Upper lobe of left lung (tissue), 4 donors: Measurements from ENCODE around the gene LCN15.
A peak's percentile ranks its signal among the peaks of the same experiment; 100 is the strongest.
"Not testable (repeated sequence)": the region's sequence is repeated elsewhere in the genome, so short reads cannot be mapped to it uniquely, and the experiment has no call there.

ENCODE experiments used
- EP300 ChIP-seq, 4 donors: sonication (generic); formaldehyde crosslinking; IDR thresholded peaks; one replicate each; pipeline ENCODE4 v1.5.1; 2017; ENCODE audit warnings: antibody characterized with exemption in 4 of 4, control low read depth in 2 of 4
- POLR2A ChIP-seq, 4 donors: fragments of 450-650 bp; IDR thresholded peaks; one replicate each; pipeline ENCODE4 v1.5.1; 2016 to 2017; ENCODE audit warnings: antibody characterized with exemption in 4 of 4, mild to moderate bottlenecking in 2 of 4
- POLR2AphosphoS5 ChIP-seq, 2 donors: sonication (generic); formaldehyde crosslinking; IDR thresholded peaks; one replicate each; pipeline ENCODE4 v1.5.1; 2017; ENCODE audit warnings: antibody characterized with exemption in 2 of 2
- TF ChIP-seq, protein P1 (sequence below), 6 experiments: fragments of 450-650 bp in 4 of 6; fragments of 200-600 bp in 2 of 6; sonication (generic) in 2 of 6; IDR thresholded peaks; one replicate each; pipeline ENCODE4 v1.5.1; 2016 to 2019; ENCODE audit warnings: antibody characterized with exemption in 6 of 6

DNA sequence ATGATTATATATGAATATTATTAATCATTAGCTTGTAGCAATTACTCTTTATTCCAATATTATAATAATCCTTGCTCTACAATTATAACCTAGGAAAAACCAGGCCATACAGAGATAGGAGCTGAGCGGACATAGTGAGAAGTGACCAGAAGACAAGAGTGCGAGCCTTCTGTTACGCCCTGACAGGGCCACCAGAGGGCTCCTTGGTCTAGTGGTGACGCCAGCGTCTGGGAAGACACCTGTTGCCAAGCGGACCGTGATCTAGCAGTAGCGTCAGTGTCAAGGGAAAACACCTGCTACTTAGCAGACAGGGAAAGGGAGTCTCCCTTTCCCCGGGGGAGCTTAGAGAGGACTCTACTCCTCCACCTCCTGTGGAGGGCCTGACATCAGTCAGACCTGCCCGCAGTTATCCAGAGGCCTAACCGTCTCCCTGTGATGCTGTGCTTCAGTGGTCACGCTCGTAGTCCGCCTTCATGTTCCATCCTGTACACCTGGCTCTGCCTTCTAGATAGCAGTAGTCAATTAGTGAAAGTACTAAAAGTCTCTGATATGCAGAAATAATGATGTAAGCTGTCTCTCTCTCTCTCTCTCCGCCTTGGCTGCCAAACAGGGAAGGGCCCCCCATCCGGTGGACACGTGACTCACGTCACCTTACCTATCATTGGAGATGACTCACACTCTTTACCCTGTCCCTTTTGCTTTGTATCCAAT, 2.2 kb upstream of the LCN15 start:
- TF ChIP-seq, protein P1, sequence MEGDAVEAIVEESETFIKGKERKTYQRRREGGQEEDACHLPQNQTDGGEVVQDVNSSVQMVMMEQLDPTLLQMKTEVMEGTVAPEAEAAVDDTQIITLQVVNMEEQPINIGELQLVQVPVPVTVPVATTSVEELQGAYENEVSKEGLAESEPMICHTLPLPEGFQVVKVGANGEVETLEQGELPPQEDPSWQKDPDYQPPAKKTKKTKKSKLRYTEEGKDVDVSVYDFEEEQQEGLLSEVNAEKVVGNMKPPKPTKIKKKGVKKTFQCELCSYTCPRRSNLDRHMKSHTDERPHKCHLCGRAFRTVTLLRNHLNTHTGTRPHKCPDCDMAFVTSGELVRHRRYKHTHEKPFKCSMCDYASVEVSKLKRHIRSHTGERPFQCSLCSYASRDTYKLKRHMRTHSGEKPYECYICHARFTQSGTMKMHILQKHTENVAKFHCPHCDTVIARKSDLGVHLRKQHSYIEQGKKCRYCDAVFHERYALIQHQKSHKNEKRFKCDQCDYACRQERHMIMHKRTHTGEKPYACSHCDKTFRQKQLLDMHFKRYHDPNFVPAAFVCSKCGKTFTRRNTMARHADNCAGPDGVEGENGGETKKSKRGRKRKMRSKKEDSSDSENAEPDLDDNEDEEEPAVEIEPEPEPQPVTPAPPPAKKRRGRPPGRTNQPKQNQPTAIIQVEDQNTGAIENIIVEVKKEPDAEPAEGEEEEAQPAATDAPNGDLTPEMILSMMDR (IDR thresholded peaks at IDR 0.05), result peak in 3 of 6 experiments; percentile 12 to 47 (median 20)
- TF ChIP-seq POLR2AphosphoS5, POLR2A, EP300 (IDR thresholded peaks at IDR 0.05): not testable (repeated sequence)
